ENCODE results near the gene RAD51AP1.

RAD51AP1 gene

DNA sequence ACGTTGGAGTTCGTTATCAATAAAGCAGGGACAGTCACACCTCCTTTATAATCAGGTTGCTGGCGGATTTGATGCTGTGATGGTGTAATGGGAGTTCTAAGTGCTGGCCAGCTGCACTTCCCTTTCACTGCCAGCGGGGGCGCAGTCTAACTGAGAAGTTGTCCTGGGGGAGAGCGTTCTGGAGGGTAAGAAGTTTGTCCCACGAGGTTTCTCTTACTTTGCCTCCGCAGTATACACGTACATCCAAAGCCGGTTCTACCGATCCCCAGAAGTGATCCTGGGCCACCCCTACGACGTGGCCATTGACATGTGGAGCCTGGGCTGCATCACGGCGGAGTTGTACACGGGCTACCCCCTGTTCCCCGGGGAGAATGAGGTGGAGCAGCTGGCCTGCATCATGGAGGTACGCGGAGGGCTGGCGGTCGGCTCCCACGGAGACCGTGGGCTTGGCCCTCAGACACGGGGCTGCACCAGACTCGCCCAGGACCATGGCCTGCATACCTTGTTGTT is 66.0 kb downstream of the RAD51AP1 start:
- peak overlapping the region; percentile 49 to 69 for H3K27ac ChIP-seq (ENCODE audit: insufficient read depth in 1 of 2, low read depth in 1 of 2, low read length in 2 of 2, poor library complexity in 1 of 2, severe bottlenecking in 2 of 2)
- POLR2A ChIA-PET = interaction anchor here (0.6 kb wide), 1 partner anchor 155 kb away, joined by 3 read pairs; no protein-coding TSS in a partner anchor
- WGBS (ENCODE audit: insufficient coverage) = 2% methylated on average over 20 of the region's 25 CpGs
- peak overlapping the region; percentile 70 to 97 (median 93) for H3K4me3 ChIP-seq (ENCODE audit: control insufficient read depth in 1 of 7, extremely low read depth in 1 of 7, insufficient read depth in 4 of 7, low read depth in 2 of 7, low read length in 6 of 7)
- CTCF ChIA-PET = interaction anchor here (0.7 to 2.8 kb wide), 7 partner anchors 10 to 89 kb away, joined by 3 to 8 read pairs (median 3); no protein-coding TSS in a partner anchor
- peaks cover 0 to 6% (median 1%) of the 10 kb centered on the region in 4 experiments for H3K36me3 ChIP-seq (ENCODE audit: control insufficient read depth in 4 of 4, insufficient read depth in 4 of 4, low read length in 3 of 4)
- DNase-seq = peak; percentile 83 to 89 (median 85)
- peaks cover 0 to 9% (median 8%) of the 10 kb centered on the region in 4 experiments for H3K4me1 ChIP-seq (ENCODE audit: control extremely low read depth in 1 of 4, control insufficient read depth in 4 of 4, insufficient read depth in 4 of 4, low read length in 3 of 4)
- no peaks in the 10 kb centered on the region for H3K9me3 ChIP-seq (ENCODE audit: control extremely low read depth in 1 of 5, control insufficient read depth in 4 of 5, insufficient read depth in 2 of 5, low read depth in 1 of 5, low read length in 4 of 5)
- peaks cover 0 to 3% (median 0%) of the 10 kb centered on the region in 5 experiments for H3K27me3 ChIP-seq (replicated peaks in 2 of 5; ENCODE audit: control insufficient read depth in 4 of 5, insufficient read depth in 5 of 5, low read length in 4 of 5)

DNA sequence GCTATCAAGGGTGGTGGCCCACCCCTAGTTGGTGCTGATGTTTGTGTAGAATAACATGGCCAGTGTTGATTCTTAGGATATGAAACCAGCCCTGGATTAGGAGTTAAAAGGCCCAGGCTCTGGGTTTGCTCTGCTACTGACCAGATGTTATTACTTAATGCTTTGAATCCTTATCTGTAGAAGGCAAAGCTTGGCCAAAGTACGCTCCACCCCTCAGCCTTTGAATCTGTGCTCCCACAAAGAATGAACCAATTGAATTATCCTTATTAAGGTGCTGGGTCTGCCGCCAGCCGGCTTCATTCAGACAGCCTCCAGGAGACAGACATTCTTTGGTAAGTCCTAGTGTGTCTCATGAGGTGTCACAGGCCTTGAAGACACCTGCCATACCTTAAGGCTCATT is 68.4 kb downstream of the RAD51AP1 start:
- CTCF ChIA-PET = interaction anchor here (1.3 kb wide), 1 partner anchor 37 kb away, joined by 4 read pairs; no protein-coding TSS in a partner anchor
- POLR2A ChIA-PET = no interaction called here
- Histone ChIP-seq H3K27me3 (replicated peaks in 2 of 5; ENCODE audit: control insufficient read depth in 4 of 5, insufficient read depth in 5 of 5, low read length in 4 of 5) (peaks cover 0 to 3% (median 0%) of the 10 kb centered on the region in 5 experiments), H3K9me3 (ENCODE audit: control extremely low read depth in 1 of 5, control insufficient read depth in 4 of 5, insufficient read depth in 2 of 5, low read depth in 1 of 5, low read length in 4 of 5) (no peaks in the 10 kb centered on the region), H3K36me3 (ENCODE audit: control insufficient read depth in 4 of 4, insufficient read depth in 4 of 4, low read length in 3 of 4) (peaks cover 9 to 17% (median 12%) of the 10 kb centered on the region in 4 experiments), H3K4me1 (ENCODE audit: control extremely low read depth in 1 of 4, control insufficient read depth in 4 of 4, insufficient read depth in 4 of 4, low read length in 3 of 4) (peaks cover 0 to 9% (median 8%) of the 10 kb centered on the region in 4 experiments), H3K27ac (ENCODE audit: insufficient read depth in 1 of 2, low read depth in 1 of 2, low read length in 2 of 2, poor library complexity in 1 of 2, severe bottlenecking in 2 of 2) (no peak overlapping the region), H3K4me3 (ENCODE audit: control insufficient read depth in 1 of 7, extremely low read depth in 1 of 7, insufficient read depth in 4 of 7, low read depth in 2 of 7, low read length in 6 of 7) (no peak overlapping the region)
- DNase-seq = no peak
- 100% methylated on average over 2 of the region's 3 CpGs for WGBS (ENCODE audit: insufficient coverage)

DNA sequence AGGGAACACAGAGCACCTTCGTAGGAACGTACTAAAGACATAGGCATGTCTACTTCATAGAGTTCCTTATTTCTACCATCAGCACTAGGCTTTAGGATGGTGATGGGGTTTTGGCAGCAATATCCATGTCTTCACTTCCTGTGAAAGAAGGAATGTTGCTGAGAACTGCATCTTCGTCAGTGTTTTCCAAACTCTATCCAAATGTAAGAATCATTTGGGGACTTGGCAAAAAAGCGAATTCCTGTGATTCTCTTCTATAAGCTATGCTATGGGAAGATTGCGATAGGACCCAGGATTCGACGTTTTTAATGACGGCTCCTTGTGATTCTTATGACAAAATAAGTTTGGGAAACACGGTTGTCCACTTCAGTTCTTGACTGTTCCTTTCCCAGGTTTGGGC is 70.4 kb downstream of the RAD51AP1 start:
- WGBS (ENCODE audit: insufficient coverage) = 99% methylated on average over 7 of the region's 9 CpGs
- POLR2A ChIA-PET = no interaction called here
- Histone ChIP-seq H3K9me3 (ENCODE audit: control extremely low read depth in 1 of 5, control insufficient read depth in 4 of 5, insufficient read depth in 2 of 5, low read depth in 1 of 5, low read length in 4 of 5) (no peaks in the 10 kb centered on the region), H3K27me3 (replicated peaks in 2 of 5; ENCODE audit: control insufficient read depth in 4 of 5, insufficient read depth in 5 of 5, low read length in 4 of 5) (no peaks in the 10 kb centered on the region), H3K4me1 (ENCODE audit: control extremely low read depth in 1 of 4, control insufficient read depth in 4 of 4, insufficient read depth in 4 of 4, low read length in 3 of 4) (peaks cover 0 to 9% (median 8%) of the 10 kb centered on the region in 4 experiments), H3K36me3 (ENCODE audit: control insufficient read depth in 4 of 4, insufficient read depth in 4 of 4, low read length in 3 of 4) (peaks cover 22 to 32% (median 27%) of the 10 kb centered on the region in 4 experiments), H3K4me3 (ENCODE audit: control insufficient read depth in 1 of 7, extremely low read depth in 1 of 7, insufficient read depth in 4 of 7, low read depth in 2 of 7, low read length in 6 of 7) (no peak overlapping the region), H3K27ac (ENCODE audit: insufficient read depth in 1 of 2, low read depth in 1 of 2, low read length in 2 of 2, poor library complexity in 1 of 2, severe bottlenecking in 2 of 2) (no peak overlapping the region)
- no peak for DNase-seq
- CTCF ChIA-PET = interaction anchor here (1.2 kb wide), 1 partner anchor 12 kb away, joined by 3 read pairs; no protein-coding TSS in a partner anchor
